Astrocyte of the spinal cord (primary cell): ENCODE results near the gene AMBP.

Experiments used
- DNase-seq: peaks from one replicate; pipeline ENCODE4 v3.0.0; 2011; ENCODE audit warnings: low read depth, low spot score
- H3K4me3 ChIP-seq: 2 replicates; pipeline ENCODE4 v1.5.1; 2011; ENCODE audit warnings: low read depth, mild to moderate bottlenecking, low read length, moderate library complexity
- in situ Hi-C: cut with HindIII; loops from 2 replicates; pipeline ENCODE4 v1.10.0; 2017; ENCODE audit warnings: low sequenced_read_pairs
- TF ChIP-seq, protein P1 (sequence below): IDR thresholded peaks from 2 replicates; pipeline ENCODE4 v1.5.1; 2012; ENCODE audit warnings: low read depth, mild to moderate bottlenecking, low read length, inconsistent platforms

The AMBP gene

DNA sequence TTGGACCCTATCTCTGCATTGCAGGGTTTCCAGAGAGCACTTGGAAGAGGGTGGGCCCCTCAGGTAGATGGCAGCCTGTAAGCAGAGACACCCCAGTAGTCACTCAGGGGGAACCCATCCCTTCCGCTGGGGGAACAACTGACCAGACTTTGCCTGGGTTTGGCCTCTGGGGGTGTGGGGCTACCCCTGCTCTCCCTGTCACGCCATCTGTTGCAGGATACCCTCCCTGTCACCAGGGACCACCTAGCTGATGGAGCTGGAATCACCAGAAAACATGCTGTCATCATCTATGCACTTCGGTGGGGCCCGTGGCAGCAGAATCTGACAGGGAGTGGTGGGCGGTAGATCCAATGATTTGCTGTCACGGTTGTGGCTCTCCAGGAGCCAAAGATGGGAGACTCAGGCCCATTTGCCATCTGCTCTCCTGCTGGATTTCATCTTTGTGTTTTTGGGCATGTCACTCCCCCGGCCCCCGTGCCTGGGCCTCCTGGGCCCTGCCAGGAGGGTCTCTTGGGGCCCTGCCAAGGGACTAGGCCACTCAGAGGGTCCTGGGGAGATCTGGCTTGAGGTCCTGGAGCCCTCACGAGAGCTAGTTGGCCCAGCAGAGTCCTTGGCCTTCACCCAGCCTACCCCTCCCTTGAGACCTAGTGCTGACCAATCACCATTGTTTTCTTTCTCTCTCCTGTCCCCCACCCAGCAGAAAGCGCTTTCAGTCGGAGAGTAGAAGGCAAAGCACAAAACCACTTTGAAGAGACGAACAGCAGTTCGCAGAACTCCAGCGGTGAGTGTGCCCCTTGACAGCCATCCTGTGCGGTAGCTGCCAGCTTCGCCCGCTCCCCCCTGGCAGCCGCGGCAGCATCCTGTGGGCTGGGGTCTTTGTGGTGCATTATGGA lies 45.9 kb downstream of the AMBP start:
- H3K4me3 ChIP-seq: no peak overlapping the region
- TF ChIP-seq, protein P1, sequence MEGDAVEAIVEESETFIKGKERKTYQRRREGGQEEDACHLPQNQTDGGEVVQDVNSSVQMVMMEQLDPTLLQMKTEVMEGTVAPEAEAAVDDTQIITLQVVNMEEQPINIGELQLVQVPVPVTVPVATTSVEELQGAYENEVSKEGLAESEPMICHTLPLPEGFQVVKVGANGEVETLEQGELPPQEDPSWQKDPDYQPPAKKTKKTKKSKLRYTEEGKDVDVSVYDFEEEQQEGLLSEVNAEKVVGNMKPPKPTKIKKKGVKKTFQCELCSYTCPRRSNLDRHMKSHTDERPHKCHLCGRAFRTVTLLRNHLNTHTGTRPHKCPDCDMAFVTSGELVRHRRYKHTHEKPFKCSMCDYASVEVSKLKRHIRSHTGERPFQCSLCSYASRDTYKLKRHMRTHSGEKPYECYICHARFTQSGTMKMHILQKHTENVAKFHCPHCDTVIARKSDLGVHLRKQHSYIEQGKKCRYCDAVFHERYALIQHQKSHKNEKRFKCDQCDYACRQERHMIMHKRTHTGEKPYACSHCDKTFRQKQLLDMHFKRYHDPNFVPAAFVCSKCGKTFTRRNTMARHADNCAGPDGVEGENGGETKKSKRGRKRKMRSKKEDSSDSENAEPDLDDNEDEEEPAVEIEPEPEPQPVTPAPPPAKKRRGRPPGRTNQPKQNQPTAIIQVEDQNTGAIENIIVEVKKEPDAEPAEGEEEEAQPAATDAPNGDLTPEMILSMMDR: no peak
- in situ Hi-C loops: no loop called here
- no peak for DNase-seq

DNA sequence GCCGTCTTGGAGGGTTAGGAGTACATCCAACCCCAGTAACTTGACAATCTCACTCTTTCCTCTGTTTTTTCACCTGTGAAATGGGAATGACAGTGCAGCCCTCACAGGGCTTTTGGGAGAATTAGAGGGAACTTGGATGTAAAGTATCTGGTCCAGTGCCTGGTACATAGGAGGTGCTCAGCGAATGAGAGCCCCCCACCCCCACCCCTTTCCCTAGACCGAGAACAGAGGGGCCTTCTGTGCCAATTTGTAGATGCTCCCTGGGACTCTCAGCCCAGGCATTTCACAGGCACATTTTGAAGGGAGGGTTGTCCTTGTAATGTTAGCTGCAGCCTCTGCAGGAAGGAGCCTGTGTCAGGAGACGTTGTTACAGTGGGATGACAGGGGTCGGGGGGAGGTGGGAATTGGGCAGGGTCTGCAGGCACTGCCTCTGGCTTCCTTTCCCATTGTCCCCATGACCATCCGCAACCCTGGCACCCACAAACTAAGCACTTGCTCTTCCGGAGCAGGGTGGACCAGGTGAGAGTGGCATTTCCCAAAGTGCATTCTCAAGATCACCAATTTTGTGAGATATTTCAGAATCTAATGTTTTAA lies 47.0 kb downstream of the AMBP start:
- no peak overlapping the region for H3K4me3 ChIP-seq
- TF ChIP-seq, protein P1: no peak
- in situ Hi-C loops: no loop called here
- no peak for DNase-seq

DNA sequence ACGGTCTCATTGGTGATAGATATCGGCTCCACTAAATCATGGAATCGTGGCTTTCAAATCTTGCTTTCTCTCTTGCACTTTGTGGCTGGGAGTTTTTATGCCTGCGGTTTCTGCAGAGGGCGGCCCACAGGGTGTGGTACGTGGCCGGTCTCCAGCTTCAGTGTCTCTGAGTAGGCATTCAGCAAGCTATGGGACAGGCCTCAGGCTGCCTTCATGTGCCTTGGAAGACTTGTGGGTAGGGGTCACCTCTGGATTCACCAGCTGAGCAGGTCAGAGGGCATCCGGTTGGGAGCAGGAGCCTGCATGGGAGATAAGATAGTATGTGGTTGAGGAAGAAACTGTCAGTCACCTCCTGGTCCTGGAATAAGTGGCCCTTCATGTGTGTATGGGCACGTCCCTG lies 47.7 kb downstream of the AMBP start:
- no peak overlapping the region for H3K4me3 ChIP-seq
- TF ChIP-seq, protein P1: no peak
- in situ Hi-C loops: no loop called here
- DNase-seq: no peak

DNA sequence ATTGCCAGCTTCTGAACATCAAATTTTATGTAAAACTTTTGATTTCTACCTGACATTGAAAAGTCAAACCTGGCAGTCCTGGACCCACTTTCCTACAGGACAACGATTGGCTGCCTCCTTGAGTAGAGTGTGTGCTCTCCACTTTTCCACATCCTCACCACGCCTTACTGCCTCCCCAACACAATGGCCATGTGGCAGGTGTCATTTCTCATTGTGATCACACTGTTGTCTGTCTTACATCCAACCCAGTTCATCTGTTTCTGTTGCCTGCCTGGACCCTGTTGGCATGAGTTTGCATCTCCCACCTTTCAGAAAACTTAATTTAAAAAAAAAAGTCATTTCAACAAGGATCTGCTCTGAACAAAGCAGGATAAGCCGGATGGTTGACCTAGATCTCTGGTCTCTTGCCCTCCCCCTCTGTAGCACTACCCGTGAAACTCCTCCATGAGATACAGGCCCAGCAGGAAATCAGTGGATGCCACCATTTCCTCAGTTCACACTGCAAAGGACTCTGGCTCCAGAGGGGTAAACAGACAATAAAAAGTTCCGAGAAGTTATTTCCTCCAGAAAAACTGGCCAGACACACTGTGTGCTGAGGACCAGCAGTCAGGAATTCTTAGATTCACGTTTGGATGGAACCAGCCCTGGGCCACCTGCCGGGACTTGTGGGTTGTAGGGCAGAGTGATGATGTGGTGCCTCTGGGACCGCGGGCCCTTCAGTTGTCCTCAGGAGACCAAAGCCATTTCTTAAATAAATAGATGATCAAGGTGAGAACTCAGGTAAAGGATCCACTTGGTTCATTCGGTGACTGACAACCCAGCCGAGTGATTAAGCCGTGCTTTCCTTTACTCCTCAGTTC lies 48.6 kb downstream of the AMBP start:
- no peak overlapping the region for H3K4me3 ChIP-seq
- in situ Hi-C loops: no loop called here
- TF ChIP-seq, protein P1: no peak
- no peak for DNase-seq

DNA sequence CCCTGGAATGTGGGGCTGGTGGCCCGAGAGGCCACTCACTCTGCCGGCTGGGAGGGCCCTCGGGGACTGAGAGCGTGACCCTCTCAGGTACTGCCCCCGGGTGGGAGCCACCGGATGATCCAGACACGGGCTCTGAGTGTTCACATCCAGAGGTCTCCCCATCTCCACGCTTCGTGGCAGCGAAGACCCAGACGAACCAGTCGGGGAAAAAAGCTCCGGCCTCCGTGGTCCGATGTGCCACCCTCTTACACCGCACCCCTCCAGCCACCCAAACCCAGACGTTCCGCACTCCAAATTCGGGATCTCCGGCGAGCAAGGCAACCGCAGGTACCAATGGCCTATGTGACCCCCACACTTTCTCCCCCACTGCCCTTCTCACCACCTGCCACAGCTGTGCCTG lies 49.5 kb downstream of the AMBP start:
- no peak for DNase-seq
- in situ Hi-C loops: no loop called here
- TF ChIP-seq, protein P1: no peak
- H3K4me3 ChIP-seq: no peak overlapping the region

DNA sequence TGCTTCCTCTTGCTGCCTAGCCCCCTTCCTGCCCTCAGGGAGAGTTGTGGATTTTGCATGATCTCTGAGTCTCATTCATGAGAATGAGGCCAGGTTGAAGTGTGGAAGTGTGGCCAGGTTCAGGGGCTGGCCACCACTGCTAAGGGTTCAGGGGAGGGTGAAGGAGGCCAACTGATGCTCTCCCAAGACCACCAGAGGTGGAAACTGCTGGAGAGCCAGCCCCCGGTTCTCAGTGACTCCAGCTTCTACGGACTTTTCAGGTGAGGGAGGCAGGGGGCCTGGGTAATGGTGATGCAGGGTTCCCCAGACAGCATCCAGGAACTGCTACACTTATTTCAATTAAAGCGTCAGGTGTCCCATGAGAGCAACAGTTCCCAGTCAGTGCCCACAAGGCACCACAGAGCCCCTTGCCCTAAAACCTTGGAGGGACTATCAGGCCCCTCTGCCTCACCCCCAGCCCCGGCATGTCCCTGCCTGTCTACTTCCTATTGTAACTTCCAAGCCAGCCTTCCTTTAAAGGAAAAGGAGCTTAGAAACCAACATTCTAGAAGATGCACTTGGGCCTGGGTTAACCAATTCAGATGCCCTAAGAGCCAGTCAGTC lies 50.1 kb downstream of the AMBP start:
- TF ChIP-seq, protein P1: no peak
- in situ Hi-C loops: no loop called here
- H3K4me3 ChIP-seq: no peak overlapping the region
- DNase-seq: no peak
